ENCODE data around the gene AMN. TPM values are rescaled to one million over a fixed set of nuclear protein-coding genes. Genes with fewer than 3 reads are reported as not detected.

Gene AMN
- total RNA-seq, 2 donors from 2014 or later = 3.2 to 3.9 TPM

DNA sequence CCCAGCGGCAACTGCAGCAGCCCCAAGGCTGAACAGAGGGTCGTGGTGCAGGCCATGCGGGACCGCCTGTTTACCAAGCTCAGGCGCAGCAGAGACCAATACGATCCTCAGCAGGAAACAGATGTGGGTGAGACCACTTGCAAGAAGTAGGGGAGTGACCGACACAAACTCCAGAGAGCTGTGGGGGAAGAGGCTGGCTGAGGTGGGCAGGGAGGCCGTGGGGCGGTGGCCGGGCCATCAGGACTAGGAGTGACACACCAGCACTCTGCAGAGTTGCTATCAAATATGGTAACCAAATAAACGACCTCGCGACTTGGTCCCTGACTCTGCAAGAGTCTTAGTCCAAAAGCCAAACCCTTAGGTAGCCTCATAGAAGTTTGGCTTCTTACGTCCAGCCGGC is 30.6 kb downstream of the AMN start:
- no peaks in the 10 kb centered on the region for H3K9me3 Mint-ChIP-seq
- H3K36me3 Mint-ChIP-seq (ENCODE audit: insufficient read depth in 2 of 2) = no peaks in the 10 kb centered on the region
- no peak overlapping the region for H3K4me3 Mint-ChIP-seq
- no peak for ATAC-seq (replicated peaks in 1 of 2)
- no peak overlapping the region for H3K27ac Mint-ChIP-seq
- no peaks in the 10 kb centered on the region for H3K27me3 Mint-ChIP-seq (ENCODE audit: low read depth)
- DNase-seq = no peak
- H3K4me1 Mint-ChIP-seq (ENCODE audit: low read depth) = peaks cover 11% of the 10 kb centered on the region

DNA sequence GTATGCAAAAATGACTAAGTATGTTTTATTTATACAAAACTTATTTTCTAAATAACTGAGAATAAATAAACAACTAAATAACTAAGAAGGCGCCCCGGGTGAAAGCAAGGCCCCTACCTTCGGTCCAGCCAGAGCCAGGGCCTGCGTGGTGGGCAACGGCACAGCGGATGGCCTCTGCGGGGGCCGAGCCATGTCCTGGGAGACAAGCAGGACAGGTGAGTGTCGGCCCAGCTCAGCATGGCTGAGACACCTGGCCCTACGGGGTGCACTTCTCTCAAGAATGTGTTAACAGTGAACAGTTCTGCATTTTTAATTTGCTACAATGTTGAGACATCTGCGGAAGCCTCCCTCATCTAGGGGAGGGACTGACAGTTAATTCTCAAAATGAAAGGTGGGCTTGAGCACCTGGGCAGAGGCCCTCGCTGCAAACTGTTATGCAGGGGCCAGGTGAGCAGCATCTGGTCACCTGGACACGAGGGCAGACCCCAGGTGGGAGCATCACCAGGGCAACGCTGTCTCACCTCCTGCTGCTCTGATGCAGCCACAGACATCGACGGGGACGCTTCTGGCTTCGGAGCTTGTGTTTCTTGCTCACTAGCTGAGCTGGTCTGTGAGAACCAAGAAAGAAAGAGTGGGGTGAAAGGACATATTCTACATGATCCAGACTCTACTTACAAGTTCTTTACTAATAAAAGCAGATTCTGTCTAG is 31.8 kb downstream of the AMN start:
- H3K36me3 Mint-ChIP-seq (ENCODE audit: insufficient read depth in 2 of 2) = no peaks in the 10 kb centered on the region
- H3K27ac Mint-ChIP-seq = no peak overlapping the region
- no peaks in the 10 kb centered on the region for H3K27me3 Mint-ChIP-seq (ENCODE audit: low read depth)
- no peak for ATAC-seq (replicated peaks in 1 of 2)
- no peak for DNase-seq
- peaks cover 5% of the 10 kb centered on the region for H3K4me1 Mint-ChIP-seq (ENCODE audit: low read depth)
- no peaks in the 10 kb centered on the region for H3K9me3 Mint-ChIP-seq
- no peak overlapping the region for H3K4me3 Mint-ChIP-seq

DNA sequence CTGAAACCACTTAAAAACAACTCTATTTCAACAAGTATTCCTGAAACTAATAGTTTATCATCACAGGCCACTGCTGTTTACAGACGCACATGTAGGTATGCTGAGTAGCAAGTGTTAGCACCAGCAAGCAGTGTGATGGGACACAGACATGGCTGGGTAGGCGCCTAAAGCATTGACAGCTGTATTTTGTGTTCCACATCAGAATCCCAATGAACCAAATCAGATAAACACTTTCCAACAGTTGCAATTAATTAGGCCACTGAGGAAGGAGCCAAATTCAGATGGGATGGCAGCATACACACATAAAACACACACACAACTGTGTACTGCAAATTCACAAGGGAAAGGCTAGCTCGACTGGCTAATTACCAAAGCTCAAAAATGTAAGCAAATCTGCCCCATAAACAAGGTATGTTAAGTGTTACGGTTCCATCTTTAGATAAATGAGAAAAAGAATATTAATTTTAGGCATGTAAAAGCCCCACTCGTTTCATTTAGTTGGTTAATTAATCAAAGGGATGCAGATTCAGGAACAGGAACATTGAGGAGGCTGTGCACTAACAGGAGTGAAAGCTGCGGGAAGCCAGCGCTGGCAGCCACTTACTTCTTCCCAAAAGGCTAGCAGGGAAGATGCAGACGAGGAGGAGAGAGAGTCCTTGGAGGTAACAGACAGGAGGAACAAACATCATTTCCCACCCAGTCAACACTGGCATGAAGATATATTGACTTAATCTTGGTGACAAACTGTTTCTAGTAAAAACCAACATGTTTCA is 33.4 kb downstream of the AMN start:
- no peaks in the 10 kb centered on the region for H3K9me3 Mint-ChIP-seq
- no peaks in the 10 kb centered on the region for H3K4me1 Mint-ChIP-seq (ENCODE audit: low read depth)
- no peak for ATAC-seq (replicated peaks in 1 of 2)
- peaks cover 0 to 2% of the 10 kb centered on the region in 2 donors for H3K36me3 Mint-ChIP-seq (ENCODE audit: insufficient read depth in 2 of 2)
- DNase-seq = no peak
- no peak overlapping the region for H3K4me3 Mint-ChIP-seq
- H3K27me3 Mint-ChIP-seq (ENCODE audit: low read depth) = no peaks in the 10 kb centered on the region
- H3K27ac Mint-ChIP-seq = no peak overlapping the region

- H3K27ac Mint-ChIP-seq = no peak overlapping the region
- no peak overlapping the region for H3K4me3 Mint-ChIP-seq
- H3K4me1 Mint-ChIP-seq (ENCODE audit: low read depth) = no peaks in the 10 kb centered on the region
- no peak for DNase-seq
- ATAC-seq (replicated peaks in 1 of 2) = no peak
- no peaks in the 10 kb centered on the region for H3K27me3 Mint-ChIP-seq (ENCODE audit: low read depth)
- no peaks in the 10 kb centered on the region for H3K9me3 Mint-ChIP-seq
- peaks cover 0 to 2% of the 10 kb centered on the region in 2 donors for H3K36me3 Mint-ChIP-seq (ENCODE audit: insufficient read depth in 2 of 2)
These were observed 34.8 kb downstream of the AMN start for GRCh38 chr14:102957222-102957621.

GRCh38 chr14:102958461-102958860 is 36.0 kb downstream of the AMN start:
- Mint-ChIP-seq H3K4me1 (ENCODE audit: low read depth) (no peaks in the 10 kb centered on the region), H3K27ac (no peak overlapping the region), H3K9me3 (no peaks in the 10 kb centered on the region), H3K27me3 (ENCODE audit: low read depth) (no peaks in the 10 kb centered on the region), H3K36me3 (ENCODE audit: insufficient read depth in 2 of 2) (peaks cover 0 to 2% of the 10 kb centered on the region in 2 donors), H3K4me3 (no peak overlapping the region)
- DNase-seq (no peak), ATAC-seq (replicated peaks in 1 of 2) (no peak)

DNA sequence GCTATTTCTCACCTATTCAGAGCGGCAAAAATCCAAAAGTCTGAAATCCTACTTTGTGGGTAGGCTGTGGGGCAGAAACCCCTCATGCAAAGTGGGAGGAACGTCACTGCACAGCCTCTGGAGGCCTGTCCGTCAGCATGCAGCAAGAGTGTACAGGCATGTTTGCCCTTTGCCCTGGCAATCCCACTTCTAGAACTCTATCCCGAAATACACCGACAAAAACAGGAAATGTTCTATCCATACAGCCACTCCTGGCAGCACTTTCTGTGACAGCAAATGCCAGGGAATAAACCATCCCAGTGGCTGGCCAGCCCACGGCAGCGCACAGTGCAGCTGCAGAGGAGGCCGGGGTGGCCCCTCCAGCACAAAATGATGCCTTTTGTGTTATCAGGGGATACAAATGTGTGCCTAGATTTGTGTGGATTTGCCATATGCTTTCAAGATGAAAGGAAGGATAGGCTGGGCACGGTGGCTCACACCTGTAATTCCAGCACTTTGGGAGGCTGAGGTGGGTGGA is 39.7 kb downstream of the AMN start:
- no peak overlapping the region for H3K27ac Mint-ChIP-seq
- no peaks in the 10 kb centered on the region for H3K9me3 Mint-ChIP-seq
- H3K27me3 Mint-ChIP-seq (ENCODE audit: low read depth) = no peaks in the 10 kb centered on the region
- DNase-seq = no peak
- no peaks in the 10 kb centered on the region for H3K4me1 Mint-ChIP-seq (ENCODE audit: low read depth)
- no peak for ATAC-seq (replicated peaks in 1 of 2)
- H3K4me3 Mint-ChIP-seq = no peak overlapping the region
- peaks cover 0 to 2% of the 10 kb centered on the region in 2 donors for H3K36me3 Mint-ChIP-seq (ENCODE audit: insufficient read depth in 2 of 2)

- DNase-seq = no peak
These were observed 41.8 kb downstream of the AMN start for GRCh38 chr14:102964152-102964730.

GRCh38 chr14:102965282-102965681 is 42.8 kb downstream of the AMN start:
- Mint-ChIP-seq H3K27me3 (ENCODE audit: low read depth) (no peaks in the 10 kb centered on the region), H3K36me3 (ENCODE audit: insufficient read depth in 2 of 2) (no peaks in the 10 kb centered on the region), H3K4me1 (ENCODE audit: low read depth) (no peaks in the 10 kb centered on the region), H3K9me3 (no peaks in the 10 kb centered on the region), H3K4me3 (no peak overlapping the region), H3K27ac (no peak overlapping the region)
- DNase-seq = no peak
- no peak for ATAC-seq (replicated peaks in 1 of 2)

More at GRCh38 chr14:102964152-102964730, 41.8 kb downstream of the AMN start:
- H3K27me3 Mint-ChIP-seq (ENCODE audit: low read depth) = no peaks in the 10 kb centered on the region
- H3K4me3 Mint-ChIP-seq = no peak overlapping the region
- H3K9me3 Mint-ChIP-seq = no peaks in the 10 kb centered on the region
- H3K36me3 Mint-ChIP-seq (ENCODE audit: insufficient read depth in 2 of 2) = peaks cover 0 to 2% of the 10 kb centered on the region in 2 donors
- ATAC-seq (replicated peaks in 1 of 2) = no peak
- H3K4me1 Mint-ChIP-seq (ENCODE audit: low read depth) = no peaks in the 10 kb centered on the region
- no peak overlapping the region for H3K27ac Mint-ChIP-seq

- Mint-ChIP-seq H3K27me3 (ENCODE audit: low read depth) (no peaks in the 10 kb centered on the region), H3K4me1 (ENCODE audit: low read depth) (no peaks in the 10 kb centered on the region), H3K27ac (no peak overlapping the region), H3K4me3 (no peak overlapping the region), H3K9me3 (no peaks in the 10 kb centered on the region), H3K36me3 (ENCODE audit: insufficient read depth in 2 of 2) (no peaks in the 10 kb centered on the region)
- ATAC-seq (replicated peaks in 1 of 2) = no peak
- DNase-seq = no peak
These were observed 43.6 kb downstream of the AMN start for GRCh38 chr14:102965971-102966655.

DNA sequence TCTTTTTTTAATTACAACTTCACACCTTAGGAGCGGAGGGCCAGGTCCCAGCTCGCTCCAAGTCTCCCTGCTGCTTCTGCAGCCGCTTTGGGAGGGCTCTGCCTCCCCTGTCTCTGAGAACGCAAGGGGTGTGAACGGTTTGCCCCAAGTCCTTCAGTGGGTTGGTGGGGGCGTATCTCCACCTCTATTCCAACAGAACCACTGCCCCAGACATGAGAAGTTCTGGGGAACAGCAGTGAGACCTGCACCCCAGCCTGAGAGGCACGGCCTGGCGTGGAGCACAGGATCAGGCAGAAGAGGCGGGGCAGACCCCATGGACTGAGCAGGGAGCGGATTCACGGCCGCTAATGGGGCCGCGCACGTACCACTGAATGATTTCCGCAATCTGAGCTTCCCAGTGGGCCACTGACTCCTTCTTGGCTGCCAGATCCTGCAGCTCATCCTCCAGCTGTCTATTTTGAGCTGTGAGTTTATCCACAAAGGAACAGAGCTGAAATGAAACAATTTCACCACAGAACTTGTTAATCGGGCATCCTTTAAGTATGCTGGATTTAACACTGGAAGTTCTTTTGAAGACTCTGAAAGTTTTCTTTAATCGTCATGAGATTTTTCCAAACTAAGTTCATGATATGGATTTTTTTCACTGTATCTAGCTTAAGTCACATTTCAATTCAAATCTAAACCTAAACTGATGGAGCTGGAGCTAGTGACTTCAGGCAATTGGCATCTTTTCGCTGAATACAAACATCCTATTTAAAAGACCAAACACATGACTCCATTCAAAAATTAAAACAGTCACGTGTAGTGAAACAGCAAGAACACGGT is 44.4 kb downstream of the AMN start:
- DNase-seq (no peak), ATAC-seq (replicated peaks in 1 of 2) (no peak)
- Mint-ChIP-seq H3K9me3 (no peaks in the 10 kb centered on the region), H3K27me3 (ENCODE audit: low read depth) (no peaks in the 10 kb centered on the region), H3K36me3 (ENCODE audit: insufficient read depth in 2 of 2) (no peaks in the 10 kb centered on the region), H3K4me1 (ENCODE audit: low read depth) (no peaks in the 10 kb centered on the region), H3K4me3 (no peak overlapping the region), H3K27ac (no peak overlapping the region)

GRCh38 chr14:102967506-102967795 is 45.0 kb downstream of the AMN start:
- Mint-ChIP-seq H3K36me3 (ENCODE audit: insufficient read depth in 2 of 2) (no peaks in the 10 kb centered on the region), H3K9me3 (no peaks in the 10 kb centered on the region), H3K4me1 (ENCODE audit: low read depth) (no peaks in the 10 kb centered on the region), H3K4me3 (no peak overlapping the region), H3K27me3 (ENCODE audit: low read depth) (no peaks in the 10 kb centered on the region), H3K27ac (no peak overlapping the region)
- DNase-seq = no peak
- ATAC-seq (replicated peaks in 1 of 2) = no peak

DNA sequence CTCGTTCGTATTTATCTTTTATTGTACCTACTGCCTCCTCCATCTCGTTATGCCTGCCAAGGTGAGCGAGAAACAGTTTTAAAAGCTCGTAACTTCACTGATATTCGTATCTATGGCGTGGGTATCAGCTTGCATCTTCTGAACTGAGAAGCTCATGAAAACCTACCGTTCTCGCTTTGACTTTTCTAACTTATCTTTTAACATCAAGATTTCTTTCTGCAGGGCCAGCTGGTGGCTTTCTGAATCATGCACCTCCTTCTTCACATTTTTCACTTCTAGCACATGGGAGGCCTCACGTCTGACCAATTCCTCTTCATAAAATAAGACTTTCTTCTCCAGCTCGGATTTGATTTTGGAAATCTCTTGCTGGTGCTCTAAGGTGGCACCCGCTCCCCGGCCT is 45.8 kb downstream of the AMN start:
- DNase-seq = no peak
- Mint-ChIP-seq H3K9me3 (no peaks in the 10 kb centered on the region), H3K4me1 (ENCODE audit: low read depth) (no peaks in the 10 kb centered on the region), H3K27me3 (ENCODE audit: low read depth) (no peaks in the 10 kb centered on the region), H3K36me3 (ENCODE audit: insufficient read depth in 2 of 2) (no peaks in the 10 kb centered on the region), H3K4me3 (no peak overlapping the region), H3K27ac (no peak overlapping the region)
- ATAC-seq (replicated peaks in 1 of 2) = no peak

Data from activated T-cell treated with anti-CD3 and anti-CD28 coated beads, Interleukin-2, amount 50 U/mL, for 72 hours (primary cell).